HG03571 (cell line): ENCODE results near the gene JAM2.
"Not testable (repeated sequence)": the region's sequence is repeated elsewhere in the genome, so short reads cannot be mapped to it uniquely, and the experiment has no call there.

Experiments used
- ATAC-seq: cut with Tn5 transposase; IDR thresholded peaks from one replicate; pipeline ENCODE4 v1.9.1; 2021; ENCODE audit not compliant: unreplicated experiment

JAM2 gene

GRCh38 chr21:25638660-25639550 lies at the start of gene JAM2:
JAM2 (plus strand) TSS chr21:25639258; CDS start chr21:25639822, 564 bp downstream.
- ATAC-seq: peak; percentile 22

- no peak for ATAC-seq
Measured at GRCh38 chr21:25589887-25590286, 49.2 kb upstream of the JAM2 start.

- ATAC-seq: peak; percentile 97
Measured at GRCh38 chr21:25607151-25608043, 31.7 kb upstream of the JAM2 start, which contains the start of gene MRPL39. MRPL39 (minus strand) TSS chr21:25607481; CDS start chr21:25607475, 6 bp downstream.

- ATAC-seq: peak; percentile 85
Measured at GRCh38 chr21:25608044-25608737, 30.9 kb upstream of the JAM2 start.

- no peak for ATAC-seq
Measured at GRCh38 chr21:25614441-25614840, 24.6 kb upstream of the JAM2 start.

- no peak for ATAC-seq
Measured at GRCh38 chr21:25615880-25616279, 23.2 kb upstream of the JAM2 start.

GRCh38 chr21:25619198-25619597 lies 19.9 kb upstream of the JAM2 start:
- ATAC-seq: no peak

GRCh38 chr21:25624511-25624910 lies 14.5 kb upstream of the JAM2 start:
- ATAC-seq: no peak

GRCh38 chr21:25625036-25625435 lies 14.0 kb upstream of the JAM2 start:
- ATAC-seq: no peak

- ATAC-seq: not testable (repeated sequence)
Measured at GRCh38 chr21:25625776-25626555, 13.1 kb upstream of the JAM2 start.

GRCh38 chr21:25626757-25627156 lies 12.3 kb upstream of the JAM2 start:
- no peak for ATAC-seq

- no peak for ATAC-seq
Measured at GRCh38 chr21:25632296-25632695, 6.8 kb upstream of the JAM2 start.

GRCh38 chr21:25635310-25635709 lies 3.7 kb upstream of the JAM2 start:
- no peak for ATAC-seq

GRCh38 chr21:25636727-25637126 lies 2.3 kb upstream of the JAM2 start:
- no peak for ATAC-seq

- no peak for ATAC-seq
Measured at GRCh38 chr21:25637851-25638659, 1.0 kb upstream of the JAM2 start.

- peak; percentile 83 for ATAC-seq
Measured at GRCh38 chr21:25639551-25640201, 618 bp downstream of the JAM2 start.

GRCh38 chr21:25640202-25640942 lies 1.3 kb downstream of the JAM2 start:
- ATAC-seq: no peak

- ATAC-seq: no peak
Measured at GRCh38 chr21:25640943-25641292, 1.9 kb downstream of the JAM2 start.
